Stimulated activated CD4-positive, alpha-beta T cell treated with anti-CD3 and anti-CD28 coated beads, Interleukin-15, amount 100 ng/mL, for 1 hour (primary cell): ENCODE results near the gene CACNA1C.
"Not testable (repeated sequence)": the region's sequence is repeated elsewhere in the genome, so short reads cannot be mapped to it uniquely, and the experiment has no call there.

Experiments
- DNase-seq, 2 donors: peaks; one replicate each; pipeline ENCODE4 v3.0.0-alpha.2; 2020; ENCODE audit warnings: low read depth in 1 of 2, low spot score in 1 of 2

Gene CACNA1C

DNA sequence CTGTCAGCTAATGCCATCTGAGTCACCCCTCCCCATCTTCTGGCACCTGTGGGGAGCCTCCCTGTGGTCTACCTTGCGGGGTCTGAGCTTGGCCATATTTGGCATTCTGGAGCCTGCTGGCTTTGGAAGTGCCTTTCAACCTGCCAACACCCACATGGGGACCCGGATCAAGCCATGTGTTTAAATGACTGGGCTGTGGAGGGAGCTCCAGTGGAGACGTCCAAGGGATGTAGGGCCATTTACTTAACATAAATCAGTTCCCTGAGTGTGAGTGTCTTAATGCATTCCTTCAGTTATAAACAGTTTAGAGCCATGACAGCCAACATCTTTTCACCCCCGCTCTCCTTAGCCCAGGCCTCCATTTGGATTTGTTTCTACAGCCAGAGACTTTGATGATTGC is 22.0 kb downstream of the CACNA1C start:
- DNase-seq = no peak

DNA sequence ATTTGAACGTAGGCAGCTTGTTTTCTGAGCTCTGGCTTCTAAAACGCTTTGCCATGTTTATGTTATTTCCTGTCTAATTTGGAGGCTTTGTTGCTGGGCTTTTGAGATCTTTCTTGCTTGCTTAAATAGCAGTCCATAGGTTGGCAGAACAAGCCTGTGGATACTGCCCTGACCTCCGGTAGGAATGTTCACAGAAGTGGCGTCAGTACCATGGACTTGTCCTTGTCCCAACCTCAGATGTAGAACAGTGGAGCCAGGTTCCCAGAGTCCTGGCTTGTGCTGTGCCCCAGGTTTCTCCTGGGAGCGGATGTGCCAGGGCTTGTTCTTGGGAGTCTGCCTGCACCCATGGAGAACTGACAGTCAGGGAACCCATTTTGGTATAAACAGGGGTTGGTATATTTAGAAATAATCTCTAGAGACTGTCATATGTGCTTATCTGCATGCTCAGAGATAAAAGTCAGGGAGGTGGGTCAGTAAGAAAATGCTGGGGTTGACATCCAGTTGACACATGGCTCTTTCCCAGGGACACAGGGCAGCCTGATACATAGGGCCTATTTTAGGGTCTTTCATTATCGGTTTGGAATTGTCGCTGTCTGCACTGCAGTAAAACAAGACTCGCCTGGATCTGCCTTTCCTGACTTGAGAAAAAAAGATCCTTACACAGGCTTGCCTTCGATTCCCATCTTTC is 22.9 kb downstream of the CACNA1C start:
- no peak for DNase-seq

DNA sequence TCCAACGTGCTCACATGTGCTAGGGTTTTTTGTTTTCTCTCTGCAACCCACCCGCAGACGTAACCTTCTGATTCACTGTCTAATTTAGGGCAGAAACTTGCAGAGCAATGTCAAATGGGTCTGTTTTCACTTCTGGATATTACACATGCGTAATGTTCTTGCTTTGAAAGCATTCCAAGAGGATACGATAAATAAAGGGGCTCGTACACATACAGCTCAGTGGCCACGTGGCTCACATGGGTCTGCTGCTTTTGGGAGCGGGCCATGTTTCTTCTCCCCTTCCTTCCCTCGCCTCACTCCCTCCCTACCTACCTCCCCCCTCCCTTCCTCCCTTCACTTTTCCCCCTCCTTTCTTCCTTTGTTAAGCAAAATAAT is 23.4 kb downstream of the CACNA1C start:
- DNase-seq = no peak

DNA sequence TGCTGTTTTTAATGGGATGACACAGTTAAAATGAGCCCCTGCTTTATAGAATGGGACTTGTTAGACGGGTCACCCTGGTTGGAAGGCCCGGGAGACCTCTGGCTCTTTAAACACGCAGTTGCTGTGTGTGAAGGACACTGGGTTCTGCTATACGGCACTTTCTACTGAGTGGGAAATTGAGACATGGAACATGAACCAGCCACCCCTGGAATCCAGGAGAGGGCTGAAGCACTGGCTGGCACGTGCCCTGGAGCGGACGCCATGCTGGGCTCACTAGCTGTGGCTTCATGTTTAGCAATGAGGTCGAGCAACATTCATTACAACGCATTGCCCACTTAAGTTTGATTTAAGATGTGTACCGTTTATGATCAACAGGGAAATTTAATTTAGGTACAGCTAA is 23.9 kb downstream of the CACNA1C start:
- no peak for DNase-seq

DNA sequence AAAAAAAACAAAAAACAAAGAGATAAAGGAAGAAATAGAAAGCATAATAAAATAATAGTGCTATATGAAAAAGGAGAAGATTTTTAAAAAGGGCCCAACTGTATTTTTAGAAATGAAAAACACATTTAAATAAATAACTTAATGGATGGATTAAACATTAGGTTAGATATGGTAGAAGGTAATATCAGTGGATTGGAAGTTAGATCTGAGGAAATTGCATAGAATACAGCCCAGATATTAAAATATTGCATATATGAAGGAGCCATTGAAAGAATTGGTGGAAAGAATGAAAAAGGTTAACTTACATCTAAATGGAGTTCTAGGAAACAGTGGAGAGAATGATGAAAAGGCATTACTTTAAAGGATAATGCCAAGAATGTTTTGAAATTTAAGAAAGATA is 27.8 kb downstream of the CACNA1C start:
- no peak for DNase-seq

DNA sequence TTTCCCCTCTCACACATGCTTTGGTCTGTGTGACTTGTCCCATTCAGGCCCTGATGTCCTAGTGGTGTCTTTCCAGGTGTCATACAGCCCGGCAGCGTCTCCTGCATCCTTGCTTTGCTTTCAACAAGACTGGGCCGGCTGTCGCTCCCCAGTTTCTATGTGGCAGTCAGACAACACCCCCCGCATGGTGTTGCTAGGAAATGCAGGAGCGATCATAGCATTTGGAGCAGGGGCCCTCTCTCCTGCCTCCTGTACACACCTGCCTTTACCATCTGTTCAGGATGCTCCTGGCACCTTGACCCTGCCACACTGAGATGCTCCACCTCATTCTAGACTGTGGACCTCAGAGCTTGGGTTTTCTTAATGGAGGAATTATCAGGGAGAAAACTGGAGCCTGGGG is 29.5 kb downstream of the CACNA1C start:
- no peak for DNase-seq

DNA sequence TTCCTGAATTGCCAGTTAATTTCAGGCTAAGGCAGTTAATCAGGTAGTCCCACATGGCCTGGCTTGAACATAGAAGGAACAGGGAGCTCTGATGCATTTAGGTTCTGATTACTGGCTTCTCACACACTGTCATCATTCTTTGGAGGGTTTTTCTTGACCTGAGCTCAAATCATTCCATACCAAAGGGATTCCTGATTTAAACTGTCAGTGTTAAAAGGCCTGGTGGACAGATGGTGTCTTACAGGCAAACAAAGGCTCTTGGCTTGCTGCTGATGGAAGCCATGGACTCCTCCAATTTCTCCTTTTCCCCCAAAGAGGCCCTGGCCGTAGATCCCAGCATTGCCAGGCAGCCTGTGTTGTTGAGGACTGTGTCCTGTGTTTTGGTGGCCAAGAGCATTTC is 30.2 kb downstream of the CACNA1C start:
- DNase-seq = no peak

DNA sequence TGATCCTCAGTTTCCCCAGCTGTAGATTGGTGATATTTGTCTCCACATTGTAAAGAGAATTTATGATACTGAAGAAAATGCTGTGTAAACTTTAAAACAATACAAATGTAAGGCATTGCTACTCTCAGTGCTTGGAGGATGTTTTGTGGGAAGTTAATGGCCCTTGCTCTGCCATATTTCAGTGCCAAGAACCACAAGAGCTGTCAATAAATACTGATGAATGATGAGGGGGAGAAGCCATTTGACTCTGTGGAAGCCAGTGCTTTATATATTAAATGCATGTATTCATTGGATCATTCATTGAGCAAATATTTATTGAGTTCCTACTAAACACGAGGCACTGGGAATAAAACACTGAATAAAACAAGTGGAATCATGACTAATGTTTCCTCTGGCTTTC is 30.8 kb downstream of the CACNA1C start:
- DNase-seq = no peak

DNA sequence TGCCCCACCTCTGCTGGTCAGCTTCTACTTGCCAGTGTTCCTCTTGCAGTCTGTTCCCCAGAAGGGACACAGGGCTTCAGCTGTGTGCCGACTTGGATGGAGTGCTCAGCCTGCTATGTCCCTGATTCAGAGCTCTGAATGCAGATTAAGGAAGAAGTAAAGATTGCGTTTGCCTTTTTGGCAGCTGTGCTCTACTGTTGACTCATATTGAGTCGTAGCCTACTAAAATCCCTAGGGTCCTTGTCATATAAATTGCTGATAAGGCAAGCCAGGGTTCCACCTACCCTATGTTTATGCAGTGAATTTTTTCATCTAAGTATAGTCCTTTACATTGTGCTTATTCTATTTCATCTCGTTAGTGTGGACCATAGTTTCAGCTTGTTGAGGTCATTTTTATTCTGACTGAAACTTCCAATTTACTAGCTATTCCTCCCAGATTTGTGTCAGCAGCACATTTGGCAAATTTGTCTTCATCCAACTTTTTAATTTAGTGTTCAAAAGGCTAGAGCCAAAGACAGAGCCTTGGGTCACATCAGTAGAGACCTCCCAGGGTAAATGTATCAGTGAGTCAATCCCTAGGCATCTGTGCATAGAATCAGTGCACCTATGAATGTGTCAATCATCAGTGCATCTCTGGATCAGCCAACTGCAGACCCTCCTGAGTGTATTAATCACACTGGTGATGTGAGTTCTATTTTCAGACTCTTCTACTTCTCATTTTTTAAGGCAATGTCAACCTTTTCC is 31.9 kb downstream of the CACNA1C start:
- no peak for DNase-seq

DNA sequence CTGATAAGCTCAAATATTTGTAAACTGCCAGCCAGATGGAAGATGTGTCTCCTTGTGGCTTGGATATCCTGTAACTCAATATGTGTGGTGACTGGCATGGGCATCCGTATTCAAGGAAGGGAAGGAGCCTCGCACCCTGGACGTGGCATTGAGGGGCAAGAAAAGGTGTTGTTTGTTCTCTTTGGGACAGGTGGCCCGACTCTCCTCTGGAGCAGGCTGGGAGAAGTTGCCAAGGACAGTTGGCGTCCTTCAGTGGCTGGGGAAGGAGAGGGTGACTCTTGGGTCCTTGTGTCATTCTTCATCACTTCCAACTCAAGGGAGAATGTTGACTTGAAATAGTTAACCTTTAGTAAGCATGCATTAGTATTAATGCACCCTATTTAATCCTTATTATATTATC is 39.6 kb downstream of the CACNA1C start:
- no peak for DNase-seq

DNA sequence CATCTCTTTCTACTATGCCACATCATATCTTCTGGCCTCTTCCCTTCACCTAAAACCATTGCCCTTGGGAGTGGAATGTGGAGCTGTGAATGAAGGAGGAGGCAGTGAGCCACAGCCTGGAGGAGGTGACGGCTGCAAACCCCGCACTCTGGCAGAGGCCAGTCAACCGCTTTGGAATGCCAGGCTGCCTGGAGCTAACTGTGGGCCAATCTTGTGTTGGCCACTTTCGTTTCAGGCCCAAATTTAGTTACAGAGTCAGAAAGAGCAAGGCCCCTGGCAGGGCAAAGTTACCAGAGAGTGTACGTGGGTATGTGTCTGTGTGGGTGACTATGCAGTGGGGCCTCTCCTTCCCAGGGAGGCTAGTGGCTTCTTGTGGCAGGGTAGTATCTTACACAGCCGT is 40.1 kb downstream of the CACNA1C start:
- no peak for DNase-seq

DNA sequence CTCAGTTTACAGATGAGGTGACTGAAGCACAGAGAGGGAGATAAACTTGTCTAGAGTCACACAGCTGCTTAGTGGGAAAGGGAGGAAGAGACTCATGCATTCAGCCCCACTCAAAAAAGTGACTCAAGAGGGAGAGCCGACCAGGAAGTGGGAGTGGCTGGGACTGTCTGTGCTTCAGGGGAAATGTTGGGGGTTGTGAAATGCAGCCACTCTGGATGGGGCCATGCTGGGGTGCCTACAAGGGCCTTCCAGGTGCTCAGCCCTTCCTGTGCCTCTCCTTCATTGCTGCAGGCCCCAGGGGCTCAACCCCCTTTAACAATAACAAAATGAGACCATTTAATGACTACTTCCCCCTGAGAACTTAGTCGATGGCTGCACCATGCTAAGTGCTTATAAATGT is 41.8 kb downstream of the CACNA1C start:
- DNase-seq = no peak

DNA sequence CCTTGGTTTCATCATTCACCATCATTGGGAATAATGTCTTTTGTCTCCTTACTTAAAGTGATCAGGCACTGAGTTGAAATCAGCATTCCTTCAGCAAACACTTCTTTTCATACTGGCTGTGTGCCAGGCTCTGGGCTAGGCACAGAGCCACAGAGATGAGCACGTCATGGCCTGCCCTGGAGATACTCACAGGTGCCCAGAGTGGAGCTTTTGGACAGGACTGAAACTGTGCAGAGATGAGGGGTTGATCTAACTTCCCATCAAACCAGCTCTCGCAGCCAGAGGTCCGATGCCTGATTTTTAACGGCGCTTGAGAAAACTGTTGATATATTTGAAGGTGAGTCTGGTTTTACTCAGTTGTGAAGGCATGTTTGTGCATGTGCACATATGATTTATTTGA is 43.1 kb downstream of the CACNA1C start:
- DNase-seq = no peak

DNA sequence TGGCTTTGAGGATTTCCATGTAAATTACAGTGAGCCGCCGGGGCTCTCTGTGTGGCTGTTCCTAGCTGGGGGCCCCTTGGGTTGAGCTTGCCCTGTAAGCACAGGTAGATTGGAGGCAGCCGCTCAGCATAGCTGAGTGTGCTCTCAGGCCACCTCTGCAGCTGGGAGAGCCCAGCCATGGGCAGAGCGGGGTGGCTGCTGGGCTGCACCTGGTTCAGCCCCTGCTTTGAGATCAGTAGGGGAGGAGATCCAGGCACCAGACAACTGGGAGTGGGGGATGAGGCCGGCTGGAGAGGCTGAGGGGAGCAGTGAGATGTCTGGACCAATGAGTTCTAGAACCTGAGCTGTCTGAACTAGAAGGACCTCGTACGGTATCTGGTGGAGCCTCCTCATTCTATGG is 44.8 kb downstream of the CACNA1C start:
- DNase-seq = no peak

DNA sequence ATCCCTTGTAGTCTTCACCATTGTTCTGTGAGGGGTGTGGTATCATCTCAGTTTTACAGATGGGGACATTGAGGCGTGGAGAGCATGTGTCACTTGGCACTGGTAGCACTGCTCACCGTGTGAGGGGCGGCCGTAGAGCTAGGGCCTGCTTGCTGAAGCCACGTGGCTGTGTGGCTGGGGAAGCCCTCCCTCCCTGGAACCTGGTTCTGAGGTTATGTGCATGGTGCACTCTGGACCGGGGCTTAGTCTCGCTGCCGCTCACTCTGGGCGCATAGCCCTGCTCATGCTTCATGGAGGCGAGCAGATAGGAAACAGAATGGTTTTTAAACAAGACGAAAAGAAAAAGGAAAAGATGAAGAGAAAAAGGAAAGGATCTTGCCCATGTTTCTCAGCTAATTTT is 46.1 kb downstream of the CACNA1C start:
- DNase-seq = no peak

DNA sequence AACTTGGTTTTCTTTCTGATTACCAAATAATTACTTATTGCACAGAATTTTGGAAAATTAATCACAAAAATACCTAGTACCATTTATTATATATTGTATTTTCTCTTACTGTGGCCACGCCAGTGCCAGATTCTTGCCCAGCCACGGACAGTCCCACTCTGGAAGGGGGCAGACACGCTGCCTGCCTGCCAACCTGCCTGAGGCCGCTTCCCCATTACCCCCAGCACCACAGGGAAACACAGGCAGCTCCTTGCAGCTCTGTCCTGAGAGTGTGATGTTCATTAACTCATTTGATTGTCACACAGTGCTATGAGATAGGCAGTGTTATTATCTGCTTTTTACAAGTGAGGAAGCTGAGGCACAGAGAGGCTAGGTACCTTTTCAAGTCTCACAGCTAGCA is 46.8 kb downstream of the CACNA1C start:
- no peak for DNase-seq

DNA sequence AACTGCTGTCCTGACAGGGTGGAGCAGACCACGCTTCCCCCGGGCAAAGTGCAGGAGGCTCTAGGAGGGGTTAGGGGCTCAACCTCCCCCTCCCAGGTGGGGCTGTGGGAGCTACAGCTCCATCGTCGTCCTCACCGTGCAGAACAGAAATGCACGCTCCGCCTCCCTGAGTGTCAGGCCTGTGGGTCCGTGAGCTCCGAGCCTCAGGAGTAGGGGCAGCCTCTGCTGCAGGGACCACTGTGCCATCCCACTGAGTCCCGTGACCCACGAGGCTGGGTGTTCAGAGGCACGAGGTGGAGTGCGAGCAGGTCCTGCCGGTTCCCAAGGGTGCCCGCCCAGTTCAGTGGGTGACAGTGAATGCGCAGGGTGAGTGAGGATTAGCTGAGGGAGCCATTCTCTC is 48.6 kb downstream of the CACNA1C start:
- DNase-seq = no peak

DNA sequence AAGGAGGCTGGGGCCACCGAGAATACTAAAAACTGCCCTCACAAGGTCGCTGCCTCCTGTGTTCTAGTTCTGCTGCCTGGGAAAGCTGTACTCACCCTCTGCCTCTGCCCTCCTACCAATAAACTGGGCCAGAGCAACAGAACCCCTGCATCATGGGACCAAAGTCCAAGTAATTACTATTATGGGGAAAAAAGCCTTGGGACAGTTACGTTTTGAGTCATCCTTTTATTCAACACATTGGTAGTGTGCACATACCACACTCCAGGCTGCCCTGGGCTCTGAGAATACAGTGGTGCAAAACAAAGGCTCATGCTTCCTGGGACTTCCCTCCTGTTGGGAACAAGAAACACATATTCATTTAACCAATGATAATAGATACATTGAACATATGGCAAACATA is 49.0 kb downstream of the CACNA1C start:
- DNase-seq = no peak

DNA sequence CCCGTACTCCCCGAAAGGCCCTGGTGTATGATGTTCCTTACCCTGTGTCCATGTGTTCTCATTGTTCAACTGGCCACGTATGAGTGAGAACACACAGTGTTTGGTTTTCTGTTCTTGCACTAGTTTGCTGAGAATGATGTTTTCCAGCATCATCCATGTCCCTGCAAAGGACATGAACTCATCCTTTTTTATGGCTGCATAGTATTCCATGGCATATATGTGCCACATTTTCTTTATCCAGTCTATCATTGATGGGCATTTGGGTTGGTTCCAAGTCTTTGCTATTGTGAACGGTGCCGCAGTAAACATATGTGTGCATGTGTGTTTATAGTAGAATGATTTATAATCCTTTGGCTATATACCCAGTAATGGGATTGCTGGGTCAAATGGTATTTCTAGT is 49.9 kb downstream of the CACNA1C start:
- not testable (repeated sequence) for DNase-seq

DNA sequence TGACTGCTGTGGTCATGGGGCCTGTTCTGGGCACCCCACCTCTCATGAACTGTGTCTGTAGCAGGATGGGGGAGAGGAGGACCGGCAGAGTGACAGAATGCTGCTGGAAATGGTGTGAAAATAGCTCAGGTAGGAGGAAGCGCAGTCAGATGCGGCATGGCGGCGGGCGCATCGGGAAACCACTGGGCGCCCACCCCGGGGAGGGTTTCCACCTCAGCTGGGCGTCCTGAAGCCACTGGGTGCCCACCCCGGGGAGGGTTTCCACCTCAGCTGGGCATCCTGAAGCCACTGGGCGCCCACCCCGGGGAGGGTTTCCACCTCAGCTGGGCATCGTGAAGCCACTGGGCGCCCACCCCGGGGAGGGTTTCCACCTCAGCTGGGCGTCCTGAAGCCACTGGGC is 52.6 kb downstream of the CACNA1C start:
- DNase-seq = not testable (repeated sequence)

DNA sequence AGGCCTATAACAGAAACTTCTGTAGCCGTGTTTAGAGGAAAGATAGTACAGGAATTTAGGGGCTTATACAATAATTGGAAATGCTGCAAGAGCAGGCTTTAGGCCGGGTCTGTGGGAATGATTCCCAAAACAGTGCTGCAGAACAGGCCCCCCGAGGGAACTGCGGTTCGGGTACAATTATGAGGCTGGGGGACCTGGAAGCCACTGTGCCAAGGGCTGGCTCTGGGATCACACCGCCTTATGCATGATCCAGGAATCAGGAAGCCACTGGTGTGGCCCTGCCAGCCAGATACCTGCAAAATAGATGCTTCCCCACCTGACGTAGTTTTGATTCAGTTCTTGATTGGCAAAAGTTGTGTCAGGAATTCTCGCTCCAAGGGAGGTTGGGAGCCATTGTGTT is 55.4 kb downstream of the CACNA1C start:
- no peak for DNase-seq

DNA sequence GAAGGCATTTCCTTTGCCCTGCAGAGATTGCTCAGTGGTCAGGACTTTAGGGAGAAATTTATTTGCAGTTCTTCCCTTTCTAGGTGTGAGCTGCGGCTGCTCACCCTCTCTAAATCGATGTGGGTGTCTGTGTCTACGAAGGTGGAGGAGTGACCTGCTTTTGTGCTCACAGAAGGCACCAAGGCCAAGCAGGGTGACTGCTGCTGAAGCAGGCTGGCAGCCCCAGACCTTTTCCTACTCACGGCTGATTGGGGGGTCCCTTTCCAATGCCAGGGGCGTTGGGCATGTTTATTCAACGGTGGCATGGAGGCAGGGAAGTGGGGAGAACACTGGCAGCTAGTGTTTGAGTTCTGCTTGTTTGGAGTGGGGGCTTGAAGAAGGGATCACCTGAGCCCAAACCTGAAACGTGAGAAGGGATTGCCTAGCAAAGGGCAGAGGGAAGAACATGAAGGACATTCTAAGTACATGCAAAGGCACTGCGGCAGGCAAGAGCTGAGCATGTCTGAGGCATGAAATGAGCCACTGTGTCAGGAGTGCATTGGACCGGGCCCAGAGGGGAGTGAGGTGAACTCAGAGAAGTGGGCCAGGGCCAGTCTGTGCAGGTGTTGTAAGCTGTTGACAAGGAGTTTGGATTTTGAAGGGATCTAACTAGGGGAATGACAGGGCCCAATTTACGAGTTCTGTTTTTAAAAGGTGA is 56.3 kb downstream of the CACNA1C start:
- DNase-seq = no peak

DNA sequence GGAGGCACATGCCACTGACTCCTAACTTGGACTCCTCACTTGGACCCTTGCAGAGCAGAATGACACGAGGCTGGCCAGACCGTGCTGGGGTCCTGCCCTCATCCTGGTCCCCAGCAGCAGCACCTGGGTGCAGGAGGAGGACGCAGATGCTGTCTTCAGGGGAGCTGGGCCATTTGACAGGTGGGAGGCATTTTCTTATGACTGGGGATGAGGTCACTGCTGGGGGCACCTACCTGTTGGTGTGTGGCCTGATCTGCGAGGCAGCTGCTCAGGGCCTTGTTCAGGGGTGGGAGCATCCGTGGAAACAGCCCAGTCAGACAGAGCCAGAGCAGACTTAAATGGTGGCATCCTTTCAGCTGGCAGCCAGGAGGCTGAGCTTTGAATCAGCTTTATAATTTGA is 57.3 kb downstream of the CACNA1C start:
- no peak for DNase-seq
